Stomach (tissue), 4 donors: ENCODE data around the gene PRKG1.

Experiments
- CTCF ChIP-seq, 7 experiments: fragments of 450-650 bp in 4 of 7; fragments of 200-600 bp in 3 of 7; sonication (generic) in 3 of 7; IDR thresholded peaks; one replicate each; pipeline ENCODE4 v1.5.1; 2016 to 2019; ENCODE audit warnings: antibody characterized with exemption in 7 of 7, control low read depth in 2 of 7, mild to moderate bottlenecking in 1 of 7
- POLR2A ChIP-seq, 4 donors: fragments of 450-650 bp; IDR thresholded peaks; one replicate each; pipeline ENCODE4 v1.6.1; 2016; ENCODE audit warnings: antibody characterized with exemption in 4 of 4, control low read depth in 2 of 4, mild to moderate bottlenecking in 1 of 4, moderate library complexity in 1 of 4

DNA sequence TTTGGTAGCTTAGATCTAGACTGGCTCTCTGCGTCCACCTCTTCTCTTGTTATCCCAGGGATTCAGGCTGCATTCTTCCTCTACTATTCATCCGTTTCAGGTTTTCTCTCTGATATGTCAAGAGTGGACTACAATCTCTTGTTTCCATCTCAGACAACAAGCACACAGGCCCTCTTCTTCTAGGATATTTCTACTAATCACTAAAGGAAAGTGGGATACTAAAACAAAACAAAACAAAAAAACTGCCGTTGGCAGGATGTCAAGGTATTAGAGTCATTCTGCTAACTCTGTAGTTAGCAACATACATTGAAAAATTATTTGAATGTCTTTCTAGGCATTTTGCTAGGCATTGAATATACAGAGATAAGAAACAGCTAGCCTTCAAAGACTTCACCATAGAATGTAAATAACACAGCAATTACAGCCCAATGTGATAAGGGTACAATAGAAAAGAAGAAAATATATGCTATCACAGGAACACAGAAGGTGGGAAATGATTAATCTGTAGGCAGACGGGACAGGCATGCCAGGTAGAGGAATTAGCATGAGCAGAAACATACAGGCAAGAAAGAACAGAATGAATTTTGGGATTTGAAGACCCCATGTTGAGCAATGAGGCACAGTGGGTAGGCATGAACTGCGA is 414.6 kb downstream of the PRKG1 start:
- TF ChIP-seq CTCF (IDR thresholded peaks at IDR 0.05) (no peak), POLR2A (IDR thresholded peaks at IDR 0.05) (no peak)
